ENCODE data around the gene COPE.

The COPE gene

GRCh38 chr19:18895038-18895823, 24.0 kb downstream of the COPE start:
- no peak for DNase-seq (ENCODE audit: low read depth)

DNA sequence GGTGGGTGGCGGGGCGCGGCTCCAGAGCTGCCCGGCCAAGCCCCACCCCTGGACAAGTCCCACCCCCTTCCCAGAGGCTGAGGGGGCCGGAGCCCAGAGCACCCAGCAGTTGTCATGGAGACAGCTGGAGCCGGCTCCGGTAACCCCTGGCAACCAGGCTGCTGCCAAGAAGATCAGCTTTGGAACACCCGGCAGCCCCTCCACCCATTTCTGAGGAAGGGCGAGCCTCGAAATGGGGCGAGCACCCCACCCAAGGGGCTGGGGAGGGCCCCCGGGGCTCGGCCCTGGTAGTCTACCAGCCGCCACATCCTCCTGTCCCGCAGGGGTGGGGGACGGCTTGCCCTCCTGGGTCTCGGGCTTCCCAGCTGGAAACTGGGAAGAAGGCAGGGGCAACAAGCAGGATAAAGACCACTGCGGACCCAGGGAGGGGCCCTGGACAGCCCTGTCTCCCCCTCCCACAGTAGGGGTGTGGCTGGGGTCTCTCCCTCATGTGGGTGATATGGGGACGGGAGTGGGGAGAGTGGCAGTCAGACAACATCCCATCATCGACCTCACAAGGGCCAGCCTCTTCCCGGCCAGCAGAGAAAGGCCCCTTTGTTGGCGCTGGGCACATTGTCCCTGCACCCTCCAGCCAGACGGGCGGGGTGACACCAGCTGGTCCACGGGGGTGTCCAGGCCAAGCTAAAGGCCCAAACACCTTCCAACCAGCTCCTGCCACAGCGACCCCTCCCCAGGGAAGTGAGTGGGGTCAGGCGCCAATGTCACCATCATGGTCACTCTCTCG, 24.7 kb downstream of the COPE start:
- DNase-seq (ENCODE audit: low read depth): no peak

- no peak for DNase-seq (ENCODE audit: low read depth)
These were observed 25.5 kb downstream of the COPE start for GRCh38 chr19:18893587-18894253.

DNA sequence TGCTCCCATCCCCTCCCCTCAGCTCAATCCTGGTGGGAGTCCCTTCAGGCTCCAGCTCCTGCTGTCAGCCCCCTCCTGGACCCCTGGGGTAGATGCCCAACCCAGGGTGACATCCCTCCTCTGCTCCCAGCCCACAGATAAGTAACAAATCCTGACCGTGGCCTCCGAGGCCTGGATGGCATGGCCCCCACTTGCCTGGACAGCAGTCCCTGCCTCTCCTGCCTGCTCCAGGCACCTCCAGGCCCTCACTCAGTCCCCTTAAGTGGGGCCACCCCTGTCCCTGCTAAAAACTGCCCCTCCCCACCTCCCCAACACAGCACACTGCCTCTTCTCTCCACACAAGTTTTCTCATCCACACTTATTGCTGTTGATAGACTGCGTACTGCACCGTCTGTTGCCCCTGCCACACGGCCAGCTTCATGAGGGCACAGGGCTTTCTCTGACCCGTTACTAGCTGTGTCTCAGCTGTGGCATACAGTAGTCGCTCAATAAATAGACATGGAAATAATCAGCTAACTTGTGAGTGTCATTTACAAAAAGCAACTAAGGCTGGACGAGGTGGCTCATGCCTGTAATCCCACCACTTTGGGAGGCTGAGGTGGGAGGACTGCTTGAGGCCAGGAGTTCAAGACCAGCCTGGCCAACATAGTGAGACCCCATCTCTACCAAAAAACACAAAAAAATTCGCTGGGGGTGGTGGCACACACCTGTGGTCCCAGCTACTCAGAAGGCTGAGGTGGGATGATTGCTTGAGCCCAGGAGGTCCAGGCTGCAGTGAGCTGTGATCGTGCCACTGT, 29.0 kb downstream of the COPE start:
- no peak for DNase-seq (ENCODE audit: low read depth)

DNA sequence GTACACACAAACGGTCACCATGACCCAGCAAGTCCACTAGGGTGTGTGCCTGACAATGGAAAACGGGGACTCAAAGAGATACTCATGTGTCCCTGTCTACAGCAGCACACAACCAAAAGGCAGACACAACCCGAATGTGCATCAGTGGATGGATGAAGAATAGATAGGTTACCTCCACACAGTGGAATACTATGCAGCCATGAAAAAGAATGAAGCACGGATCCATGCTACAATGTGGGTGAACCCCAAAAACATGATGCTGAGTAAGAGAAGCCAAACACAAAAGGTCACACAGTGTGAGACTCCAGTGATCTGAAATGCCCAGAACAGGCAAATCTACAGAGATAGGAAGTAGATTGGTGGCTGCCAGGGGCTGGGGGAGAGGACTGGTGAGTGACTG, 32.2 kb downstream of the COPE start:
- no peak for DNase-seq (ENCODE audit: low read depth)

DNA sequence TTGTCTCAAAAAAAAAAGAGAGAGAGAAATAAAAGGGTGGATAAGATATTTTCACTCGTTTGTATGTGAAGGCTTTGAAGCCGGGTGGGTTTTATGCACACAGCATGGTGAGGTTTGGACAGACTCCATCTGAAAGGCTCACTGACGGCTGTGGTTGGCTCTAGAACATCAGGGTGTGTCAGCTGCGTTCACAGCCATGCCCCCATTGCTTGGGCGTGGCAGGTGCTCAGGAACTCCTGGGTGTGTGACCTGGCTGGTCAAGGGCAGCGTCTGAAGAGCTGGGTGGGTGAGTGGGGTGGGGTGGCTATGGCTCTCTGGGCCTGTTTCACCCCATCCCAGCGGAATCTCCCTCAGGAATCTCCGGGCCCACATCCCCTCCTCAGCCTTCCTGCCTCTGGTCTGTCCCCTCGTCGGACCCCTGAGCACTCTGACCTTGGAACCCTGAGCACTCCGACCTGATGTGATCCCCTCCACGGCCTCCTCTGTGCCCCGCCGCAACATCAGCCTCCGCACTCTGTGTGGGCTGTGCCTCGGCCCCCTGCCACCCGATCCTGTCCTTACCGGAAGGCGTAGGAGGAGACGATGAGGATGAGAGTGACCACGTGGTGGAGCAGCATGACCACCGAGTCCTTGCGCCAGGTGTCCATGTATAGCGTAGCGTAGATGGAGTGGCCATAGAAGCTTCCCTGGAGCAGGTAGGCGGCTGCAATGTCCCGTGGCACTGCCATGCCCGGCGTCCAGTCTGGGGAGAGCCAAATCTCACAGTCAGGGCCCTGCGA, 35.5 kb downstream of the COPE start:
- DNase-seq (ENCODE audit: low read depth): no peak

DNA sequence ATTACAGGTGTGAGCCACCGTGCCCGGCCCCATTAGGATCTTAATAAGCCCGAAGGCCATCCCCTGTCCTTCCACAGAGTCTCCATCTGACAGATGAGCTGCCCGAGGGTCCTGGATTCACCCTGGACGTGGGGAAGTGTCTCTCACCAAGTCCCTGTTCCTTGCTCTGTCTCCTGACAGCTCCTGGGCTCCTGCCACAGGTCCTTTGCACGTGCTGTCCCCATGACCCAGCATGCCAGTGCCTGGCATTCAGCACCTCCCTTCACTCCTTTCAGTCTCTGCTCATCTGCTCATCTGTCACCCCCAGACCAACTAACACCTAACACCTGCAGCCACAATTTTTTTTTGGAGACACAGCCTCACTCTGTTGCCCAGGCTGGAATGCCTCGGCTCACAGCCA, 37.7 kb downstream of the COPE start:
- no peak for DNase-seq (ENCODE audit: low read depth)

- no peak for DNase-seq (ENCODE audit: low read depth)
These were observed 39.4 kb downstream of the COPE start for GRCh38 chr19:18879579-18880373.

- DNase-seq (ENCODE audit: low read depth): no peak
These were observed 40.2 kb downstream of the COPE start for GRCh38 chr19:18878858-18879578.

DNA sequence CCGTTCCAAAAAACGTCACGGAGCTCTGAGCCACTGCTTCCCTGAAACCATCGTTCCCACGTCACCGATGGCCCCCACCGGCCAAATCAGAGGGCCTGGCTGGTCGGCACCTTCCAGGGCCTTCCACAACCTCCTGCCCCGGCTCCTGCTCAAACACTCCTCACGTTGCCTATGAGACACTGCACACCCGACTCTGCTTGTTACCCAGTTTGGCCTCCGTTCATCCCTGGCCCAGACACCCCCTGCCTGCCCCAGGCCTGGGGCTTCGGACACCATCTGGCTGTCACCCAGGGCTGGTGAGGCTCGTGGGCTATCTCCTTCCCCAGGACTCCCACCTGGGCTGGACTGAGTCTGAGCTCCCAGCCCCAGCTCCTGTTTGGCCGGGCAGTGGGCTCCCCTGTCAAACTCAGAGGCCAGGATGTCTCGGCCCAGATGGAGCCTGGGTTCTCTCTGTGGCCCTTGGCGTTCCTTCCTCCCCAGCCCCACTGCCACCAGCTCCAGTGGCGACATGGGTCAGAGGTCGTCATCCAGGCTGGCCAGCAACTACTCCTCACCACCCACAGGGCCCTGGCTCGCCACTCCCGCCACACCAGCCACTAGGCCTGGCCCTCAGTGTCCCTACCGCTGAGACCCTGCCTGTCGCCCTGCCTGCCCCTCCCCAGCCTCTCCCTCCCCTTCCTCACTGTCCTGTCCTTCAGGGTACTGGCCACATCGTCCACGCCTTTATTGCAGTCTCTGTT, 41.0 kb downstream of the COPE start:
- no peak for DNase-seq (ENCODE audit: low read depth)

DNA sequence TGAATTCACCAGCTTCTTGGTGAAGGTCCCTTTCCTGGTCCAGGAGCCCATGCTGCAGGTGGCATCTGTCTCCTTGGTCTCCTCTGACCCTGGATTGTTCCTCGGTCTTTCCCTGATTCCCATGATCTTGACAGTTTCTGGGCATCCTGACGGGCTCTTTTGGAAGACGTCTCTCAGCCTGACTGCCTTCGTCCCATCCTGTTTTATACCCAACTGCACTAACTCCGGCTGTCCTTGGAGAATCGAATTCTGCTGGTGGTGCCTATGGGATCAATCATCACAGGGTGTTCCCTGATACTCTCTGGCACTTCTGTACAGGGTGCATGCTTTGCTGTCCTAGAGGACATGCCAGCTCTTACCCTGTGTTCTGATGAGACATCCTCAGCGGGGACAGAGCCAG, 42.3 kb downstream of the COPE start:
- no peak for DNase-seq (ENCODE audit: low read depth)

DNA sequence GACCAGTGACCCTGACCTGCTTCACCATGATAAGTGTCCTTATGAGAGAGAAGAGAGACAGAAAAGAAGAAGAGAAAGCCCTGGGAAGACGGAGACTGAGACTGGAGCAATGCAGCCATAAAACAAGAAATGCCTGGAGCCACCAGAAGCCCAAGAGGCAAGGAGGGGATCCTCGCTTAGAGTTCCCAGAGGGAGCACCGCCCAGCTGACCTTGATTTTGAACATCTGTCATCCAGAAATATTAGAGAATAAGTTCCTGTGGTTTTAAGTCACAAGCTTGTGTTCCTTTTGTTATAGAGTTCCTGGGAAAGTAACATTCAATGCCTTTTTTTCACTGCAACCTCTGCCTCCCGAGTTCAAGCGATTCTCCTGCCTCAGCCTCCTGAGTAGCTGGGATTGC, 43.5 kb downstream of the COPE start:
- DNase-seq (ENCODE audit: low read depth): peak; percentile 56

DNA sequence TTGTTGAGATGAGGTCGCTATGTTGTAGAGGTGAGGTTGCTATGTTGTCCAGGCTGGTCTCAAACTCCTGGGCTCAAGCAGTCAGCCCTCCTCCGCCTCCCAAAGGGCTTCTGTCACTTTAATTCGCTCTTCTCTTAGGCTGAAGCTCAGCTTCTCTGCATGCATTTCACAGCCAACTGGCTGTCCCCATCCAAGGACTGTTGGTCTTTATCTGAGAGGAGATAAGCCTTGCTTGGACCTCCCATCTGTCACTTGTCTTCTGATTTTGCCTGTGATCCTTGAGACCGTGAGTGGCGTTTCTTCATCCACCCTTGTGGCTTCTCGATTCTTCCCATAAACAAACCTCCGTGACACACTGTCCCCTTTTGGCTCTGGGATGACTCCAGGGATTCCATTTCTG, 47.6 kb downstream of the COPE start:
- DNase-seq (ENCODE audit: low read depth): no peak

DNA sequence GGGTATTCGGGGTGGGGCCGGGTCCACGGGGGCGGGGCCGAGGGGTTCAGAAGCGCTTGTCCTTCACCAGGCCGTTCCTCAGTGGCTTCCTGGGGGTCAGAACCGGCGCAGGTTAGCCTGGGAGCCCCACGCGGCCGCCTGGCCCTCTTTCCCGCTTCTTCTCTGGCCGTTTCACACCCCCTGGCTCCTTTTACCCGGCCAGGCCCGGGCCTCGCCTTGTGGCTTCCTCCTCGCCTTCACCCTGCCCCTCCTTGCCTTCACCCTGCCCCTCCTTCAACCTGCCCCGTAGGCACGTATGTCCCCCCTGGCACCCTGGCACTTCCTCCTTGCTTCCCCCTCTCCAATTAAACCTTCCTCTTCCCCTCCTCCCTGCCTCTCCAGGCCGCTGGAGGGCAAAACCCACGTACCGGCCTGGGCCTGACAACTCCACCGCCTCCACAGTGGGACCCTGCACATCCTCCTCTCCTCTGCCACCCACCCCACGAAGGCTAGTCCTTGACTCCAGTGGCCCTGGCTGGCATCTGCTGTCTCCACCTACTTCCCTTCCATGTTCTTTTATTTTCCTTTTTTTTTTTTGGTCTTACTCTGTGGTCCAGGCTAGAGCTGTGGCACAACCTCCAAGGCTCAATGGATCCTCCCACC, 48.5 kb downstream of the COPE start:
- no peak for DNase-seq (ENCODE audit: low read depth)

DNA sequence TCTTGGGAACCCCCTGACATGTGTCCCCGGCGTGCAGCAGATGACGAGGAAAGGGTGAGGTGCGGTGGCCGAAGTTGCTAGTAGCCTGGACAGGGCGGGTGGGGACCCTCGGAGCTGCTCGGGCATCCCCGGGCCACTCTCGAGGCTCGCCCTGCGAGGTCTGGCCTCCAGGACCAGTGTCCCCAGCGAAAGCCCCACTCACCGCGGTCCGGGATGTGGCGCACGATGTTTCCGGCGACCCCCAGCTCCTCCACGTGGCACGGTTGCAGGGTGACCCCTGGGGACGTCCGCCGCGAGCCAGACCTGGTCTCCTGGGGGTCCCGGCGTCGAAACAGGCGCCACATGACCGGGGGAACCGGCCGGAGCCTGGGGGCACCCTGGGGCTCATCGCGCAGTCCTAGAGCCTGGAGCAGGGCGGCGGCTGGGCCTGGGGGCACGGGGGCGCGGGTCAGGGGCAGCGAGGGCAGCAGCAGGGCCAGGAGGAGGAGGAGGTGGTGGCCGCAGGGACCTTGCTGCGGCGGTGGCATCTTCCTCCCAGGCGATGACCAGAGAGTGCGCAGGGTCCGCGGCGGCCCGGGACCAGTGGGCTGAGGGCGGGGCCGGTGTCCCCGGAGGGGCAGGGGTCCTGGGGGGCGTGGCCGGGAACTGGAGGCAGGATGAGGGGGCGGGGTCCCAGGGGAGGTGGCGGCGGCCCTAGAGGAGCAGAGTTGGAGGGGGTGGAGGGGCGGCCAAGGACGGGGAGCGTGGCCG, 49.2 kb downstream of the COPE start:
- no peak for DNase-seq (ENCODE audit: low read depth)

DNA sequence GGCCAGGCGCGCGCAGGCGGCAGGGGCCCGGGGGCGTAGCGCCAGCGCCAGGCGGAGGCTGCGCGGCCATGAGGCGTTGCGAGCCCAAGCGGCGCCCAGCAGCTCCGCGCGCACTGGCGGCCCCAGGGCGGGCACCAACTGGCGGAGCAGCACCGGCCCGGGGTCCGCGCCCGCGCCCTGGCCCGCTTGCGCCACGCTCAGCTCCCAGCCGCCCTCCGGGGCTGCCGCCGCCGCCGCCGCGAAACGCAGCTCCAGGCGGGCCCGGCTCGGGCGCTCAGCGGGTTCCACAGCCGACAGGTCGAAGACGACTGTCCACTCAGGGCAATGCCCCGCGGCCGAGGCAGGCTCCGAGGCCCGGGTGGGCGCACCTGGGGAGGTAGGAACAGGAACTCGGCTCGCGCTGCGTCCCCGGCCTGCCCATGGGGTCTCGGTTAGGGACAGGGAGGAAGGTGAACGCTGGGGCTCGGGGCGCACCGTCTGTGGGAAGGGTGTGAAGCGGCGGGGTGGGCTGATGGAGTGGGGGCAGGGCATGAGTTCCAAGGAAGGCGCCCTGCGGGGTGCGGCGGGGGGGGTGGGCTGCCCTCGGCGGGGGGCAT, 50.1 kb downstream of the COPE start:
- no peak for DNase-seq (ENCODE audit: low read depth)

- no peak for DNase-seq (ENCODE audit: low read depth)
These were observed 50.7 kb downstream of the COPE start for GRCh38 chr19:18868380-18869022.
